Heart left ventricle (tissue), 13 donors: Measurements from ENCODE around the gene IGFL4.

Source experiments
- POLR2A ChIP-seq, 2 donors: fragments of 450-650 bp; IDR thresholded peaks; one replicate each; pipeline ENCODE4 v1.6.1; 2017; ENCODE audit warnings: antibody characterized with exemption in 2 of 2, mild to moderate bottlenecking in 2 of 2, moderate library complexity in 2 of 2
- TF ChIP-seq, protein P1 (sequence below), 12 donors: fragments of 200-600 bp; sonication (generic) in 4 of 12; IDR thresholded peaks; one replicate each; pipeline versions ENCODE4 v1.5.0 to v1.8.0; 2018 to 2022; ENCODE audit warnings: antibody characterized with exemption in 12 of 12, mild to moderate bottlenecking in 5 of 12
- donor health status: ischemic (EF 13 %, LVEDD 7.1; RV severe dilation, severe dysfunction).
- donor health status: DM: no; HTN: yes; CAD: no.
- donor health status: DM: no; HTN: no; CAD: no.
- donor health status: ischemic (EF 25% LVEDD 6.9; RV normal size, moderate dysfunction).
- donor health status: ischemic (EF 25% LVEDD 5.7; RV mildly dilated, moderate dysfunction).
- donor health status: ischemic (EF 35%, LVEDD 5.7; RV mildly dilated, moderate dysfunction).
- donor health status: nonischemic (EF 11% LVEDD 7.7; RV severe dilation, severe dysfunction).
- donor health status: DM: yes; HTN: yes; CAD: no.
- donor health status: PGD.
- donor health status: ischemic (EF 29% LVEDD 5.4; RV normal size, mild dysfunction).
- donor health status: nonischemic (EF 23%, LVEDD 6.1; RV moderate dilation, normal function).

DNA sequence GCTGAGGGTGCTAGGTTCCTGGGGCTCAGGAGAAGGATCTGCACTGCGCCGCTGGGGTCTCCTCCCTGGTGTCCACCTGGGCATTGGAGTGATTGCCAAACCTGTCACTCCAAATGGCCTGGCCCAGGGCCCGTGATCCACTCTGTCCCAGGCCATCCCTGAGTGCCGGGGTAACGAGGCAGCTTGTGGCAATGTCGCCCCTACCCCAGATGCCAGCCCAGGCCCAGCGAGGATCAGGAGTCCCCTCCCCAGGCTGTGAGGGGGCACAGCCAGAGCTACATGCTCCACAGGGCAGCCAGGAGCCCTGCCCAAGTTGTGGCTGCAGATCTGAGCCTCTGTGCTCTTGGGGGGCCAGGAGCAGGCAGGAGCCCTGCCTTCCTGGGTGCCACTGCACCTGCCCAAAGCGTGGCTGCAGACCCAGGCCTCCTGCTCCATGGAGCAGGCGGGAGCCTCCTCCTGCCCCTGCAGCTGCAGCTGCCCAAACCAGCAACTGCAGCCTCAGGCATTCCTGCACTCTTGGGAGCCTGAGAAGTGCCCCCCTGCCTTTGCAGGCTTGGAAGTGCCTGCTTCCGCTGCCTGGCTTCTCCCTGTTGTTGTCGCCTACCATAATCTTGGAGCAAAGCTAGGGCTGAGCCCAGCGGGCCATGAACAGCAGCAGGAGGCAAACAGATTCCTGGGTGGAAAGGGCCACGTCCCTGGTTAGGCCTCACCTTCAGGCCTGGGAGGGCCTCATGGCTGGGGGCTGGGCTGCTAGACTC lies 4.6 kb downstream of the IGFL4 start:
- TF ChIP-seq, protein P1, sequence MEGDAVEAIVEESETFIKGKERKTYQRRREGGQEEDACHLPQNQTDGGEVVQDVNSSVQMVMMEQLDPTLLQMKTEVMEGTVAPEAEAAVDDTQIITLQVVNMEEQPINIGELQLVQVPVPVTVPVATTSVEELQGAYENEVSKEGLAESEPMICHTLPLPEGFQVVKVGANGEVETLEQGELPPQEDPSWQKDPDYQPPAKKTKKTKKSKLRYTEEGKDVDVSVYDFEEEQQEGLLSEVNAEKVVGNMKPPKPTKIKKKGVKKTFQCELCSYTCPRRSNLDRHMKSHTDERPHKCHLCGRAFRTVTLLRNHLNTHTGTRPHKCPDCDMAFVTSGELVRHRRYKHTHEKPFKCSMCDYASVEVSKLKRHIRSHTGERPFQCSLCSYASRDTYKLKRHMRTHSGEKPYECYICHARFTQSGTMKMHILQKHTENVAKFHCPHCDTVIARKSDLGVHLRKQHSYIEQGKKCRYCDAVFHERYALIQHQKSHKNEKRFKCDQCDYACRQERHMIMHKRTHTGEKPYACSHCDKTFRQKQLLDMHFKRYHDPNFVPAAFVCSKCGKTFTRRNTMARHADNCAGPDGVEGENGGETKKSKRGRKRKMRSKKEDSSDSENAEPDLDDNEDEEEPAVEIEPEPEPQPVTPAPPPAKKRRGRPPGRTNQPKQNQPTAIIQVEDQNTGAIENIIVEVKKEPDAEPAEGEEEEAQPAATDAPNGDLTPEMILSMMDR (IDR thresholded peaks at IDR 0.05): no peak
- no peak for TF ChIP-seq POLR2A (IDR thresholded peaks at IDR 0.05)
